HepG2 (cell line): ENCODE results near the gene PLEKHA8. TPM values are rescaled to one million over a fixed set of nuclear protein-coding genes. Genes with fewer than 3 reads are reported as not detected.

Source experiments
- ATAC-seq: fragments of 200-7000 bp; cut with Tn5 transposase; 3 replicates; pipeline ENCODE4 v1.9.1; 2020; ENCODE audit warnings: mild to moderate bottlenecking, moderate library complexity
- BruUV-seq: library from RNA; stranded (reverse); fragments of 400-500 nt; replicated peaks from 2 replicates; lab custom pipeline; 2021; lab: Mats Ljungman, UMichigan
- CTCF ChIA-PET: fragments of 300-600 bp; formaldehyde crosslinking; extraction: SDS; loops from one replicate; lab custom pipeline; 2021; ENCODE audit warnings: low total read pairs, inconsistent platforms, low intra/inter-chr PET ratio; lab: Yijun Ruan, JAX
- POLR2A ChIA-PET: fragments of 350-600 bp; sonication (Branson Sonifier 250); formaldehyde crosslinking; loops from one replicate; lab custom pipeline; 2020; ENCODE audit warnings: antibody characterized with exemption, inconsistent platforms; lab: Yijun Ruan, JAX
- DNase-seq: peaks from one replicate; pipeline ENCODE4 v3.0.0-alpha.2; 2015; ENCODE audit warnings: low spot score
- FAIRE-seq: peaks from 3 replicates; lab custom pipeline; 2011; peaks lifted over from hg19 to GRCh38; lab: Jason Lieb, UNC
- H2AFZ ChIP-seq: one replicate; pipeline ENCODE4 v1.6.1; 2011; ENCODE audit warnings: low read length, inconsistent platforms
- H3K27ac ChIP-seq: fragments of 300-600 bp; 3 replicates; pipeline ENCODE4 v1.8.0; 2011; ENCODE audit warnings: mixed run types, mild to moderate bottlenecking, mixed read lengths, low read length, inconsistent platforms; ENCODE audit not compliant: insufficient read depth; ENCODE audit errors: extremely low read length
- H3K27me3 ChIP-seq, 2 experiments: fragments of 200-600 bp in 1 of 2; 2 replicates in 1 of 2; 3 replicates in 1 of 2; pipeline versions ENCODE4 v1.6.0 to v1.8.0; 2011; ENCODE audit warnings: low read length in 2 of 2, mild to moderate bottlenecking in 2 of 2, moderate library complexity in 2 of 2, inconsistent platforms in 1 of 2; ENCODE audit not compliant: insufficient read depth in 2 of 2, control insufficient read depth in 1 of 2
- H3K36me3 ChIP-seq, 2 experiments: fragments of 200-600 bp in 1 of 2; replicated peaks in 1 of 2; 2 replicates in 1 of 2; 3 replicates in 1 of 2; pipeline versions ENCODE4 v1.5.1 to v1.8.0; 2011; ENCODE audit warnings: low read length in 2 of 2, inconsistent platforms in 1 of 2; ENCODE audit not compliant: insufficient read depth in 2 of 2, control insufficient read depth in 1 of 2
- H3K4me1 ChIP-seq: 2 replicates; pipeline ENCODE4 v1.5.1; 2012; ENCODE audit warnings: low read length, inconsistent platforms; ENCODE audit not compliant: insufficient read depth
- H3K4me2 ChIP-seq: 2 replicates; pipeline ENCODE4 v1.6.0; 2011; ENCODE audit warnings: low read depth, low read length, inconsistent platforms
- H3K4me3 ChIP-seq, 3 experiments: fragments of 200-600 bp in 1 of 3; sonication (generic), shearing (Covaris generic) in 1 of 3; replicated peaks in 1 of 3; 2 replicates each; pipeline ENCODE4 v1.5.1; 2011 to 2016; ENCODE audit warnings: low read length in 3 of 3, inconsistent platforms in 2 of 3, low read depth in 2 of 3, mild to moderate bottlenecking in 2 of 3, control low read depth in 1 of 3, mixed read lengths in 1 of 3; ENCODE audit not compliant: insufficient read depth in 1 of 3
- H3K79me2 ChIP-seq: one replicate; pipeline ENCODE4 v1.6.1; 2011; ENCODE audit warnings: low read length, inconsistent platforms; ENCODE audit not compliant: insufficient read depth
- H3K9ac ChIP-seq: 2 replicates; pipeline ENCODE4 v1.6.0; 2011; ENCODE audit warnings: mild to moderate bottlenecking, low read depth, low read length, inconsistent platforms; ENCODE audit not compliant: insufficient read depth
- H3K9me3 ChIP-seq: 2 replicates; pipeline ENCODE4 v1.5.1; 2012; ENCODE audit warnings: mild to moderate bottlenecking, low read length
- H4K20me1 ChIP-seq: 2 replicates; pipeline ENCODE4 v1.6.0; 2011; ENCODE audit warnings: inconsistent platforms, mild to moderate bottlenecking, low read length, moderate library complexity; ENCODE audit not compliant: insufficient read depth
- FIP1L1 ChIP-seq: fragments of 200-400 bp; formaldehyde crosslinking; IDR thresholded peaks from 2 replicates; pipeline ENCODE4 v1.6.1; 2018; ENCODE audit warnings: low read depth, mild to moderate bottlenecking, low read length, moderate library complexity, borderline replicate concordance; ENCODE audit not compliant: insufficient read depth
- GRHL1 ChIP-seq: sonication (generic); formaldehyde crosslinking; conservative IDR thresholded peaks from 2 replicates; pipeline ENCODE4 v1.8.0; 2022; ENCODE audit warnings: missing genetic modification reagents
- IRF2 ChIP-seq: IDR thresholded peaks from 2 replicates; pipeline ENCODE4 v1.6.1; 2018; ENCODE audit warnings: missing genetic modification reagents, missing compliant biosample characterization
- LCORL ChIP-seq, 2 experiments: fragments of 450-650 bp in 1 of 2; sonication (generic) in 1 of 2; formaldehyde crosslinking in 1 of 2; IDR thresholded peaks; 2 replicates each; pipeline versions ENCODE4 v1.5.0 to v1.6.1; 2017 to 2020; ENCODE audit warnings: antibody characterized with exemption in 1 of 2, missing genetic modification reagents in 1 of 2
- RXRB ChIP-seq: IDR thresholded peaks from 2 replicates; pipeline ENCODE4 v1.6.1; 2016; ENCODE audit warnings: borderline replicate concordance, missing genetic modification reagents, missing compliant biosample characterization
- SIN3A ChIP-seq: IDR thresholded peaks from 2 replicates; pipeline ENCODE4 v1.6.1; 2011; ENCODE audit warnings: low read depth, mild to moderate bottlenecking, control low read depth, low read length, borderline replicate concordance
- SKIL ChIP-seq: sonication (generic); formaldehyde crosslinking; IDR thresholded peaks from 2 replicates; pipeline ENCODE4 v1.8.0; 2022; ENCODE audit warnings: missing genetic modification reagents, mild to moderate bottlenecking, moderate library complexity, borderline replicate concordance
- SMAD1 ChIP-seq: sonication (generic); formaldehyde crosslinking; IDR thresholded peaks from 2 replicates; pipeline ENCODE4 v1.4.0; 2020; ENCODE audit warnings: missing genetic modification reagents, low read depth, mild to moderate bottlenecking, borderline replicate concordance
- YY1 ChIP-seq: IDR thresholded peaks from 2 replicates; pipeline ENCODE4 v1.6.1; 2011; ENCODE audit warnings: low read length, low read depth, moderate library complexity, mild to moderate bottlenecking; ENCODE audit not compliant: insufficient read depth, insufficient replicate concordance
- ZBTB33 ChIP-seq: sonication (generic); formaldehyde crosslinking; IDR thresholded peaks from 2 replicates; pipeline ENCODE4 v1.4.0; 2020; ENCODE audit warnings: missing genetic modification reagents
- ZC3H13 ChIP-seq: sonication (generic); formaldehyde crosslinking; IDR thresholded peaks from 2 replicates; pipeline ENCODE4 v1.8.1; 2023; ENCODE audit warnings: mild to moderate bottlenecking, missing genetic modification reagents, moderate library complexity
- ZNF431 ChIP-seq: sonication (generic); formaldehyde crosslinking; IDR thresholded peaks from 2 replicates; pipeline ENCODE4 v1.9.0; 2022; ENCODE audit warnings: missing genetic modification reagents, low read depth, mild to moderate bottlenecking, borderline replicate concordance
- ZNF740 ChIP-seq: sonication (generic); formaldehyde crosslinking; IDR thresholded peaks from 2 replicates; pipeline ENCODE4 v1.4.0; 2020; ENCODE audit warnings: missing genetic modification reagents
- ZNF777 ChIP-seq: sonication (generic); formaldehyde crosslinking; IDR thresholded peaks from 2 replicates; pipeline ENCODE4 v1.4.0; 2020; ENCODE audit warnings: missing genetic modification reagents
- WGBS: methylation state at CpG from one replicate; pipeline ENCODE4 v1.1.6; 2017; ENCODE audit warnings: low lambda C conversion rate; 5-methylcytosine and 5-hydroxymethylcytosine counted together
- in situ Hi-C: cut with HindIII; loops from 2 replicates; pipeline ENCODE4 v1.10.0; 2017; ENCODE audit warnings: low pct_unique_long_range_greater_than_20kb; ENCODE audit not compliant: extremely low pct_ligation_motif_present
- intact Hi-C: fragments of 100-400 bp; cut with micrococcal nuclease; formaldehyde crosslinking; loops from one replicate; pipeline ENCODE4 v1.10.0; 2022; ENCODE audit not compliant: unreplicated experiment
- polyA plus RNA-seq, 8 experiments: library from polyadenylated mRNA; depleted of rRNA in 3 of 8; stranded (reverse) in 7 of 8; unstranded in 1 of 8; fragments of >200 nt; fragmentation: Illumina TruSeq in 4 of 8; extraction: Trizol in 4 of 8; gene quantifications; 2 replicates each; pipeline versions ENCODE4 v1.2.1 to v1.2.3, GENCODE V29; 2011 to 2016; ENCODE audit warnings: low read depth in 4 of 8, missing spikeins in 1 of 8, mixed read lengths in 1 of 8; ENCODE audit not compliant: insufficient read depth in 1 of 8
- total RNA-seq, 5 experiments: library from RNA; depleted of rRNA; stranded (reverse); fragments of >200 nt; fragmentation: Illumina TruSeq; extraction: Trizol; gene quantifications; 2 replicates each; pipeline ENCODE4 v1.2.3, GENCODE V29; 2016; ENCODE audit warnings: low read depth in 1 of 5

Gene PLEKHA8
- total and polyA plus RNA-seq, 2 of the 13 experiments (the other 11 are each of a cell fraction or from before 2014, with no cell fraction given) = 12.5 to 26.4 TPM

- Histone ChIP-seq H3K4me2 (peak overlapping the region; percentile 84), H4K20me1 (no peaks in the 10 kb centered on the region), H2AFZ (no peak overlapping the region), H3K4me3 (peak overlapping the region; percentile 80 to 94 (median 90)), H3K27me3 (no peaks in the 10 kb centered on the region; a peak in 1 of 5 replicates), H3K9ac (peak overlapping the region; percentile 71), H3K4me1 (peaks cover 14% of the 10 kb centered on the region), H3K9me3 (no peaks in the 10 kb centered on the region), H3K36me3 (no peaks in the 10 kb centered on the region), H3K79me2 (no peaks in the 10 kb centered on the region), H3K27ac (no peak overlapping the region)
- no TSS peak for BruUV-seq
- intact Hi-C loops (no loop called here), in situ Hi-C loops (no loop called here)
- FAIRE-seq (no peak), ATAC-seq (no peak), DNase-seq (no peak)
- ChIA-PET POLR2A (no interaction called here), CTCF (no interaction called here)
- WGBS = 65% methylated on average over 33 of the region's 36 CpGs
- TF ChIP-seq LCORL (IDR thresholded peaks at IDR 0.05) = no peak
- TF ChIP-seq LCORL (CRISPR knock-in tag; IDR thresholded peaks at IDR 0.05) = no peak
- no peak for TF ChIP-seq SKIL (CRISPR knock-in tag)
- TF ChIP-seq GRHL1 (CRISPR knock-in tag) = no peak
- TF ChIP-seq ZNF431 (CRISPR knock-in tag) = no peak
- TF ChIP-seq ZNF740 (CRISPR knock-in tag) = no peak
- no peak for TF ChIP-seq RXRB (CRISPR knock-in tag)
- no peak for TF ChIP-seq YY1
- TF ChIP-seq IRF2 (CRISPR knock-in tag) = no peak
- TF ChIP-seq SIN3A = no peak
- no peak for TF ChIP-seq FIP1L1
- peak; percentile 50; the same call in 1 of the 2 replicates for TF ChIP-seq ZBTB33 (CRISPR knock-in tag)
- TF ChIP-seq ZNF777 (CRISPR knock-in tag) = no peak
- 0 out of 2 replicates have a peak, but pooled peaks have one; percentile 45 for TF ChIP-seq SMAD1
- no peak for TF ChIP-seq ZC3H13 (CRISPR knock-in tag)
Measured at GRCh38 chr7:30136117-30136731, 108.0 kb downstream of the PLEKHA8 start.
